Urothelium cell line (cell line): ENCODE measurements around the gene ADGRL1.

Experiments used
- DNase-seq: peaks from one replicate; pipeline ENCODE4 v3.0.0; 2011; ENCODE audit warnings: low spot score, mixed read lengths
- FAIRE-seq: peaks from 2 replicates; lab custom pipeline; 2011; peaks lifted over from hg19 to GRCh38; lab: Jason Lieb, UNC

Gene ADGRL1

GRCh38 chr19:14145381-14145780, 60.6 kb downstream of the ADGRL1 start:
- FAIRE-seq, result no peak

GRCh38 chr19:14142262-14143190, 63.4 kb downstream of the ADGRL1 start:
- no peak for FAIRE-seq
- no peak for DNase-seq

More at GRCh38 chr19:14145381-14145780, 60.6 kb downstream of the ADGRL1 start:
- no peak for DNase-seq

GRCh38 chr19:14141041-14141440, 64.9 kb downstream of the ADGRL1 start:
- FAIRE-seq, result no peak
- DNase-seq, result no peak

GRCh38 chr19:14139944-14140343, 66.0 kb downstream of the ADGRL1 start:
- FAIRE-seq (no peak), DNase-seq (no peak)

GRCh38 chr19:14138576-14139265, 67.2 kb downstream of the ADGRL1 start:
- no peak for DNase-seq
- FAIRE-seq, result no peak

- FAIRE-seq, result no peak
- peak; percentile 93 for DNase-seq
Measured at GRCh38 chr19:14136509-14137281, 69.3 kb downstream of the ADGRL1 start, which contains the start of gene ASF1B. TSS of gene ASF1B (minus strand) at chr19:14136589. CDS start at chr19:14136456, 133 bp downstream.

- FAIRE-seq, result no peak
- no peak for DNase-seq
Measured at GRCh38 chr19:14135985-14136508, 69.9 kb downstream of the ADGRL1 start.

DNA sequence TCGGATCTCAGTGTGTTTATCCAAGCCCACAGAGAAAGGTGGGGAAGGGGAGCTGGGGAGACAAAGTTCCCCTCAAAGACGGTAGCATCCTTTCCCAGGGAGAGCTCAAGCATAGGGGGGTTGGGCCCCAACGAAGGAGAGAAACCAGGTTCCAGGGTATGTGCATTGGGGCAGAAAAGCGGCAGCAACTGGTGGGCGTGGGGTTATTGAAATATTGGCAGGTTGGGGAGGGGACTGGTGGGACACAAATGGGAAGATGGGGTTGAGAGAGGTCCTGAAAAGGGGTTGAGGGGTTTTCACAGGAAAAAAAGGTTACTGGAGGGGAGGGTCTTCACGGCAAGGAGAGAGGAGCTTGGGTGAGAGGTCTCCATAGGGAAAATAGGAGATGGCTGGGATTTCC, 70.6 kb downstream of the ADGRL1 start:
- FAIRE-seq (no peak), DNase-seq (no peak)

DNA sequence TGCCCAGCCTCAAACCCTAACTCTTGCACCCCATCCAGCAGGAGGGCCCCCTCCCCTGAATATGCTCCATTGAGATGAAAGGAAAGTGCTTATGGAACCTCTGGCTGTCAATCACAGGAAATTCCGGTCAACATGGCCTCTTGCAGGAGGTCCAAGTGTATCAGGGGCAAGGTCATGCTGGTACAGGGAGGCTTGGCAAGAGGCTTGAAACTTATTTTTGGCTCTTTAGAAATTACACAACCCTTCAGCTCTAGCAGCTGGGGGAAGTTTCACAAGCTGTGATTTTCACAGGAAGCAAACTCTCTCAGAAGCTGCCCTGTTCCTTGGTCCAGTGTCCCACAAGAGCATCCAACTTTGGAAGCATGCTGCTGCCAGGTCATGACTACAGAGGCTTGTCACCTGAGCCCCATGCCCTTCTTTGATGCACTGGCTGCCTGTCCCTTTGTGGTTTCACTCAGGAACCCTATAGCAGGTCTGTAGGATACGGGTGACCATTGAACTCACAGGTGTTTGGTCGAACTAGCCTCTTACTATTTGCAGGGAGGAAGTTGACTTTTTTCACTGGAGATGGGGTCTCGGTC, 78.0 kb downstream of the ADGRL1 start:
- no peak for DNase-seq
- FAIRE-seq, result no peak

- DNase-seq (no peak), FAIRE-seq (no peak)
Measured at GRCh38 chr19:14127176-14127575, 78.8 kb downstream of the ADGRL1 start.

DNA sequence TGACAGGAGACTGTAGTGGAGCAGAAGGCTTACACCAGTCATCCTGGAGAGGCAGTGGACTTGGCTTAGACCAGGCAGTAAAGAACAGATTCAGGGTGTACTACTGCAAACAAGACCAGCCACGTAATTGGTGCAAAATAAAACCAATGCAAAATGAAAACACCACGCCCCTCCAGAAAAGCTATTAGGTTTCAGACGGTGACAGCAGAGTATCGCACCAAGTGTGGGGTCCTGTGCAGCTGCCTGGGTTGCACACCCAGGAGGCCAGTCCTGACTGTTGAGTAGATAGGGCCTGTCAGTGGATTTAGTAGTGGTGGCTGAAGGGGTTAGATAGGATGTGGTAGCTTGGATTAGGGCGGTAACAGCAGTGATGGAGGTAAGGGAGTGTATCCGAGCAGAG, 83.0 kb downstream of the ADGRL1 start:
- DNase-seq, result no peak
- no peak for FAIRE-seq

DNA sequence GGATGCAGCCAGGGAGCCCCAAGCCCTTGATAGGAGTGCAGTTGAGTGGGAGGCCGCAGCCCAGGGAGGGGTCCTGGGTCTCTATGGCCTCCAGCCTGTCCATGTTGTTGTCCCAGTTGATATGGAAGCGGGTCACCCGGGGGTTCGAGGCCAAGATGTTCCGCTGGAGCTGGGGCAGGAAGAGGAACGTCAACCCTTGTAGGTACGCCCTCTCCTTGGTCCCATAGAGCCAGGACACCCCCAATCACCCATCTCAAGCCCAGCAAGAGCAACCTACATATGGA, 85.5 kb downstream of the ADGRL1 start:
- FAIRE-seq, result no peak
- DNase-seq, result no peak

- DNase-seq (no peak), FAIRE-seq (no peak)
Measured at GRCh38 chr19:14119644-14120496, 86.1 kb downstream of the ADGRL1 start.

DNA sequence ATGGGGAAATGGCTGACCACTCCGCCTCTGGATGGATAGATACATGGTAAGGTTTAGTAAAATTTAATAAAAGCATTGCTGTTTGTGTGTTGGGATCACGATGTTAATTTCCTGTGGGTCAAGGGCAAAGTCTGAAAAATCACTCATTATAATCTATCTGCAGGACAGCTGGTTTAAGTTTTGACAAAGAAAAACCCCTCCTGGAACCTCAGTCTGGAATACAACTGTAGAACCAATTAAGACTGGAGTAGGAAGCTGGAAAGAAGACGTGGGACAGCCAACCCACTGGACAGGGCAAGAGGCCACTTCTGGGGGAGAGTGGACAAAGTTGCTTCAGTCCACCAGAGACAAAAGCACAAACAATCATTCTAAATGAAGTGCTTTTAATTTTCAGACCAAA, 86.8 kb downstream of the ADGRL1 start:
- DNase-seq (no peak), FAIRE-seq (no peak)

DNA sequence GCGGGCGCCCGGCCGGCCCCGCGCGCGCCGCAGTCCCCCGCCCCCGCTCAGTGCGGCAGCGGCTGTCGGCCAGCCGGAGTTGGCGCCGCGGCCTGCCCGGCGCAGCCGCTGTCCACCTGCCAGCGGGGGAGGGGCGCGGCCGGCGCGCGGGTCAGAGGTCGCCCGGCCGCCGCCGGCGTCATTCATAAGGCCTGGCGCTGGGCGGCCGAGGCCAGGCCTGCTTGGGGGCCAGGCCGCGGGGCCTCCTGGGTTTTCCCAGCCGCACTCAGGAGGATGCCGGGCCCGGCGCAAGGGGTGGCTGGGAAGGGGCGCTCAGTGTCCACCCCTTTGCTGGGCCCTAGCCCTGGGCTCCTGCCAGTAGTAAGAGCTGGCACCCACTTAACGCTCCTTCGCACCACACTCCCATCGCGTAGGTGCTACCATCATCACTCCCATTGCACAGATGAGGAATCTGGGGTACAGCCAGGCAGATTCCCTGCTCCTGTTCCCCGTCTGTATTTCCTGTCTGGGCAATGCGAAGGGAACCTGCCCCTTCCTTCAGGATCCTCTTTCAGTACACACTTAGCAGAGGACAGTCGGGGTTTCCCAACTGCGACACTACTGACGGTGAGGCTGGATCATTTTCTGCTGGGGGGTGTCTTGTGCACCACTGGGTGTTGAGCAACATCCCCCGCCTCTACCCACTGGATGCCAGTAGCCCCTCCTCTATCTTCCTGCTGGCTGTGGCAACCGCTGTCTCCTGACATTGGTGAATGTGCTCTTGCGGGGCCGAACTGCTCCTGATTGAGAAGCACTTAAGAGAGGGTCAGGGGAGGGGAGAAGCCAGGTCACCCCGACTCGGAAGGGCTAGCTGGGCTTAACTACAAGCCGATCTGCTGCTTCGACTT, 87.6 kb downstream of the ADGRL1 start:
- FAIRE-seq (no peak), DNase-seq (no peak)

GRCh38 chr19:14117668-14118164, 88.3 kb downstream of the ADGRL1 start, which contains the start of gene PRKACA:
TSS of gene PRKACA (minus strand) at chr19:14117762. CDS start at chr19:14117547, 215 bp downstream.
- FAIRE-seq (peak; percentile 82), DNase-seq (peak; percentile 96)

DNA sequence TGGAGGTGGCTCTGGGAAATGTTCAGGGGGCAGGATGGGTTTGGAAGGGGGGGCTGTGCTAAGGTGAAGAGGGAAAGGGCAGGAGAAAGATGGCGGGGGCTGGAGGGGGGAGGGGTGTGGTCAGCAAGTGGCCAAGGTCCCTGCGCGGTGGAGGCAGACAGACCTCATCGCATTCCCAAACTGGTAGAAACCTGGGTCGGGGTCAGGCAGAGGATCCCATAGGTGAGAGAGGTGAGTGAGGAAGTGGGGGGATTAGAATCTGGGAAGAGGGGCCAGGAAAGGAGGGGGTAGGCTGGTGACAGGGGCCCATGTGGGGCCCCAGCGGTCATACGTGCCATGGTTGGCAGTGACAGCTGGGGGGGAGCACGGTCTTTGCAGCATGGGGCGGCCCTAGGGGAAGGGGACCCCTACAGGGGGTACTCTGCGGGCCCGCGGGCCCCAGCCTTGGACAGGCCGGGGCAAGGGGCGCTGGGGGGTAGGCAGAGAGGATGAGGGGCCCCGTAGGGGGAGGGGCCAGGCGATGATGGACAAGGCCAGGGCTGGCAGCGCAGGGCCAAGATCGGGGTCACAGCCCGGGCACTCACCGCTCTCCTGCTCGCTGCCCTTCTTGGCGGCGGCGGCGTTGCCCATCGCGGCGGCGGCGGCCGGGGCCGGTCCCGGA, 88.9 kb downstream of the ADGRL1 start:
- FAIRE-seq, result no peak

DNA sequence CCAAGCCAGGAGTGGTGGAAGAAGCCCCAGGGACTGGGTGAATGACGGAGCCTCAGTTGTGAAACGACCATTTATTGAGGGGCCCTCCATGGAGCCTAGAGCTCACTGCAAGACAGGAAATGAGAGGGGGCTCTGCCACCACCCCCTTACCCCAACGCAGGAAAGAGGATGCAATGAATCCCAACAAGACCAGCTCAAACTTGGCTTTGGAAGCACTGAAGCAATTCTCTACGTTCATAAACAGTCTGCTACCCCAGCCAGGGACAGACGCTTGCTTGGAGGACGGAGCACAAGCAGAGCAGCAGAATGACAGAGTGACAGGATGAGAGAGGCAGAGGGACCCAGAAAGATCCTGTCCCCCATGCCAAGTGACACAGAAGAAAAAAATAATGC, 89.4 kb downstream of the ADGRL1 start:
- FAIRE-seq (no peak), DNase-seq (no peak)

More for the DNA sequence above, 88.9 kb downstream of the ADGRL1 start:
- no peak for DNase-seq
